SU-DHL-6 (cell line): ENCODE results near the gene SLC13A4.

Source experiments
- H2AFZ ChIP-seq: fragments of 200-600 bp; sonication (generic); 2 replicates; pipeline ENCODE4 v1.6.1; 2014; ENCODE audit warnings: low read depth, mild to moderate bottlenecking, moderate library complexity, mixed read lengths, antibody characterized with exemption, low read length; ENCODE audit not compliant: severe bottlenecking
- H3F3A ChIP-seq: fragments of 200-600 bp; shearing (Covaris generic); 2 replicates; pipeline ENCODE4 v1.6.0; 2016; ENCODE audit warnings: antibody characterized with exemption, mild to moderate bottlenecking; ENCODE audit not compliant: insufficient read depth
- H3K27ac ChIP-seq: fragments of 200-600 bp; sonication (generic); 2 replicates; pipeline ENCODE4 v1.5.1; 2016; ENCODE audit warnings: low read depth, mild to moderate bottlenecking, low read length, moderate library complexity, mixed read lengths
- H3K27me3 ChIP-seq: fragments of 200-600 bp; sonication (generic), shearing (Covaris generic); 2 replicates; pipeline ENCODE4 v1.6.0; 2014; ENCODE audit warnings: mild to moderate bottlenecking, low read length
- H3K36me3 ChIP-seq: fragments of 200-600 bp; sonication (generic); 2 replicates; pipeline ENCODE4 v1.6.1; 2014; ENCODE audit warnings: mild to moderate bottlenecking, low read length, mixed read lengths
- H3K4me2 ChIP-seq: fragments of 300-600, 200-600 bp; shearing (Covaris generic), sonication (generic); 2 replicates; pipeline ENCODE4 v1.6.0; 2014; ENCODE audit warnings: low read length, low read depth, mild to moderate bottlenecking; ENCODE audit not compliant: poor library complexity, severe bottlenecking
- H3K4me3 ChIP-seq: fragments of 200-600 bp; sonication (generic); 2 replicates; pipeline ENCODE4 v1.5.1; 2014; ENCODE audit warnings: antibody characterized with exemption, low read length, mild to moderate bottlenecking, mixed read lengths; ENCODE audit not compliant: insufficient read depth, poor library complexity, severe bottlenecking
- H3K79me2 ChIP-seq: fragments of 200-600 bp; sonication (generic); 2 replicates; pipeline ENCODE4 v1.6.1; 2014; ENCODE audit warnings: mild to moderate bottlenecking, low read length, moderate library complexity; ENCODE audit not compliant: insufficient read depth
- H3K9ac ChIP-seq: fragments of 200-600 bp; sonication (generic); 2 replicates; pipeline ENCODE4 v1.7.0; 2014; ENCODE audit warnings: mild to moderate bottlenecking, low read length
- H3K9me2 ChIP-seq: fragments of 200-600 bp; sonication (generic); replicated peaks from 2 replicates; pipeline ENCODE4 v1.6.1; 2014; ENCODE audit warnings: low read length; ENCODE audit not compliant: insufficient read depth
- H3K9me3 ChIP-seq: fragments of 200-600 bp; sonication (generic); 2 replicates; pipeline ENCODE4 v1.6.1; 2014; ENCODE audit warnings: low read length, mixed read lengths; ENCODE audit not compliant: insufficient read depth
- H4K20me1 ChIP-seq: fragments of 200-600 bp; sonication (generic); 2 replicates; pipeline ENCODE4 v1.6.1; 2014; ENCODE audit warnings: low read depth, mild to moderate bottlenecking, antibody characterized with exemption, low read length, moderate library complexity, mixed read lengths
- EZH2phosphoT487 ChIP-seq: fragments of 200-600 bp; sonication (generic), shearing (Covaris generic); conservative IDR thresholded peaks from 2 replicates; pipeline ENCODE4 v1.6.1; 2018; ENCODE audit warnings: mild to moderate bottlenecking, antibody characterized with exemption, low read length, moderate library complexity, mixed read lengths
- TF ChIP-seq, protein P1 (sequence below): fragments of 200-600 bp; sonication (generic); IDR thresholded peaks from one replicate; pipeline ENCODE4 v1.5.1; 2017; ENCODE audit warnings: antibody characterized with exemption, mild to moderate bottlenecking, low read length, moderate library complexity; ENCODE audit not compliant: insufficient read depth, poor library complexity, severe bottlenecking

The SLC13A4 gene

DNA sequence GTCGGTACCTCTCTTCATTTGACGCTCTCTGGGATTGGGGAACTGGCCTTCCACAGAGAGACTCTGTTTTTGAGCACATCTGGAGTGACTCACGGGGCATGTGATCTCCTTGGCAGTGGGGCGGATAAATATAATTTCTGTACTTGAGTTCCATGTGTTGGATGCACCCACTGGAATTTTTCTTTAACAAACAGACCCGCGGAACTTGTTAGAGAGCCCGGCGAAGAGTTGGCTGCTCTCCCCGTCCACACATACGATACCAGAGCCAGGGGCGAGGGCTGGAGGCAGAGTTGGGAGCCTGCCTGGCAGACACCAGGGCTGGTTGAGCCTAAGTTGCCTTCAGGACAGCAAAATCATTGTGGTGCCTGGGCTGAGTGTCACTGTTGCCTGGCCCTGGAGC is 20.8 kb upstream of the SLC13A4 start, which contains the start of gene FAM180A:
TSS of gene FAM180A (minus strand) at position 44 of the 400 bp plus-strand sequence. CDS start 233 bp downstream, outside the sequence.
- Histone ChIP-seq H3K9ac (no peak within 1 kb of the TSS), H3K4me3 (no peak within 1 kb of the TSS), H4K20me1 (no peaks in the 10 kb centered on the region), H3F3A (no peaks in the 10 kb centered on the region), H3K27me3 (no peaks in the 10 kb centered on the region), H3K9me2 (no peaks in the 10 kb centered on the region), H3K36me3 (no peaks in the 10 kb centered on the region), H2AFZ (no peak within 1 kb of the TSS), H3K27ac (no peak within 1 kb of the TSS), H3K4me2 (no peak within 1 kb of the TSS), H3K79me2 (no peaks in the 10 kb centered on the region), H3K9me3 (no peaks in the 10 kb centered on the region)
- TF ChIP-seq EZH2phosphoT487, result no peak
- TF ChIP-seq, protein P1, sequence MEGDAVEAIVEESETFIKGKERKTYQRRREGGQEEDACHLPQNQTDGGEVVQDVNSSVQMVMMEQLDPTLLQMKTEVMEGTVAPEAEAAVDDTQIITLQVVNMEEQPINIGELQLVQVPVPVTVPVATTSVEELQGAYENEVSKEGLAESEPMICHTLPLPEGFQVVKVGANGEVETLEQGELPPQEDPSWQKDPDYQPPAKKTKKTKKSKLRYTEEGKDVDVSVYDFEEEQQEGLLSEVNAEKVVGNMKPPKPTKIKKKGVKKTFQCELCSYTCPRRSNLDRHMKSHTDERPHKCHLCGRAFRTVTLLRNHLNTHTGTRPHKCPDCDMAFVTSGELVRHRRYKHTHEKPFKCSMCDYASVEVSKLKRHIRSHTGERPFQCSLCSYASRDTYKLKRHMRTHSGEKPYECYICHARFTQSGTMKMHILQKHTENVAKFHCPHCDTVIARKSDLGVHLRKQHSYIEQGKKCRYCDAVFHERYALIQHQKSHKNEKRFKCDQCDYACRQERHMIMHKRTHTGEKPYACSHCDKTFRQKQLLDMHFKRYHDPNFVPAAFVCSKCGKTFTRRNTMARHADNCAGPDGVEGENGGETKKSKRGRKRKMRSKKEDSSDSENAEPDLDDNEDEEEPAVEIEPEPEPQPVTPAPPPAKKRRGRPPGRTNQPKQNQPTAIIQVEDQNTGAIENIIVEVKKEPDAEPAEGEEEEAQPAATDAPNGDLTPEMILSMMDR, result no peak

DNA sequence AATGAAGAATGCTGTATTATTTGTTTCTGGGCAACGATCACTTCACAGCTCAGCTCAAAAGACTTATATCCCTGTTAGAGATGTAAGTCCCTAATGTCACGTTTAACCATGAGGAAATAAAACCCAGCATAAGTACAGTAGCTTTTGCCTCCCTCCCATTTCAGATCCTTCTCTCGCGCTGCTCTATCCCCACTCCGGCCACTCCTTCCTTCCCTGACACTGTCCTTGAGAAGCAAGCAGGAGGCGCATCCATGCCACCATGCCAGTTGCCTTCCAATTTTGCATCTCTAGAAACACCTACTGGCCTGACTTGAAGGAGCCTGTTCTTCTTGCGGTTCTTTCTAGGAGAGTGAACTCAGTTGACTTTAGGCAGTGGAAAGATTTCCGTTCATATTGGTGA is 19.4 kb upstream of the SLC13A4 start:
- no peak overlapping the region for H2AFZ ChIP-seq
- no peak for TF ChIP-seq EZH2phosphoT487
- TF ChIP-seq, protein P1, result no peak
- no peaks in the 10 kb centered on the region for H3K79me2 ChIP-seq
- no peaks in the 10 kb centered on the region for H4K20me1 ChIP-seq
- H3F3A ChIP-seq, result no peaks in the 10 kb centered on the region
- no peaks in the 10 kb centered on the region for H3K36me3 ChIP-seq
- no peaks in the 10 kb centered on the region for H3K9me2 ChIP-seq
- H3K4me3 ChIP-seq, result no peak overlapping the region
- H3K27me3 ChIP-seq, result no peaks in the 10 kb centered on the region
- no peak overlapping the region for H3K4me2 ChIP-seq
- no peak overlapping the region for H3K27ac ChIP-seq
- H3K9ac ChIP-seq, result no peak overlapping the region
- H3K9me3 ChIP-seq, result no peaks in the 10 kb centered on the region

DNA sequence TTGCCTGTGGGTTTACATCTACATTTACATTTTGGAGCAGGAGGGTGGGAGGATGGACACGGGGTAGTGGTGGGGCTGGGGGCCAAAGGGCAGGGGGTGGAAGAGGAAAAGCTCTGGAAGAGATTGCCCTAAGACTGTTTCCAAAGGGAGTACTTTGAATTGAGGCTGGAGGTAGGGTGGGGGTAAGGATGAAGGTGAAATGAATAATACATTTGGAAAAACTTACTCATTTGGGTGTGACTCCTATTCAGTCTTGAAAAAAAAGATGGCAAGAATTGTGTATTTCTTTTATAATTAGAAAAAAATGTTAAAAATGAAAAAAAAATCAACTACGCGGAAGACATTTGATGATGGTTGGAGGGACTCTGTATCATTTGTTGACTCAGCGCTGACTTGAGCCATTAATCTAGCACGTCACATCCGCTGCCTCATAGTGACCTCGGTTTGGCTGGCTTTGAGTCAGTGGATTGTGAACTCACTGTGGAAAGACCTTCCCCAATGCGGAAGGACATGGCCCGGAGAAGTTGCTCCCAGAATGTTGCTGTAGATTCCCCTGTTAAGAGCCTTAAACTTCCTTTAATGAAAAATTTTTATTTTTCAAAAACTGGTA is 17.8 kb upstream of the SLC13A4 start:
- H3K4me2 ChIP-seq, result no peak overlapping the region
- no peaks in the 10 kb centered on the region for H3K36me3 ChIP-seq
- no peaks in the 10 kb centered on the region for H3F3A ChIP-seq
- no peak overlapping the region for H3K27ac ChIP-seq
- no peaks in the 10 kb centered on the region for H3K9me2 ChIP-seq
- H3K9ac ChIP-seq, result no peak overlapping the region
- TF ChIP-seq, protein P1, result no peak
- TF ChIP-seq EZH2phosphoT487, result no peak
- no peaks in the 10 kb centered on the region for H3K9me3 ChIP-seq
- no peak overlapping the region for H2AFZ ChIP-seq
- H3K79me2 ChIP-seq, result no peaks in the 10 kb centered on the region
- H4K20me1 ChIP-seq, result no peaks in the 10 kb centered on the region
- no peaks in the 10 kb centered on the region for H3K27me3 ChIP-seq
- H3K4me3 ChIP-seq, result no peak overlapping the region
